Dermis blood vessel endothelial cell (primary cell): ENCODE measurements around the gene CHST15. TPM values are rescaled to one million over a fixed set of nuclear protein-coding genes. Genes with fewer than 3 reads are reported as not detected.

Experiments used
- DNase-seq: peaks from one replicate; pipeline ENCODE4 v3.0.0; 2010
- total RNA-seq: library from RNA; depleted of rRNA; stranded (reverse); fragments of >200 nt; gene quantifications from 2 replicates; pipeline ENCODE4 v1.2.3, GENCODE V29; 2014

CHST15 gene
- total RNA-seq, 1 donor from 2014 or later: 99.0 TPM

DNA sequence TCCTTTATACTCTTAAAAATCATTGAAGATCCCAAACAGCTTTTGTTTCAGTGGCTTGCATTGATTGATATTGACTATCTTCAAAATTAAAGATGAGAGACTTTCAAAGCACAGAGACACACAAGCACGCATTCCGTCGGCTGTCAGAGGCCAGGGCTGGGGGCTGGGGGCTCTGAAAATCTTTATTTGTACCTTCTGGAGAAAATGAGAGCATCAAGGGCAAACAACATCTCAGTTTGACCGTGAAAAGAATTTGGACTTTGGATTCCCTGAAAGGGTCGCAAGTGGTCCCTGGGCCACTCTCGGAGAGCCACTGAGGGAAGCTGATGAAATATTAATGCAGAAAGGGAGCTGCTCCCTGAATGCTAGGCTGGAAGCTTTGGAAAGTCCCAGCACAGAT, 96.4 kb downstream of the CHST15 start:
- no peak for DNase-seq

DNA sequence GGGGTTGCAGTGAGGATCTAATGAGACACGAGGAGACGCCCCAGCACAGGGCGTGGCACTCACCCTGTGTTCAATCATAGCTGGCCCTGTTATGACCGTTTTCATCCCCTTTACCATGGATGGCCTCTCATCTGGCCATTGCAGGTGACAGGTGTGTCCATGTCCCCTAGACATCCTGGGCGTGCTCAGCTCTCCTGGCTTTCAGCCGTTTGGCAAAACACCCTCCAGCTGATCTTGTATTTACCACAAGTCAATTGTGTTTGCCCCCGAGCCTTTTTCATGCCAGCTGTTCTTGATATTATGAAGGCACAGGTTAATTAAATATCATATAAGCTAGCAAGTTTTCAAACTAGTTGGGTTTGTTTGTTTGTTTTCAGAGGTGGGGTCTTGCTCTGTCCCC, 97.1 kb downstream of the CHST15 start:
- DNase-seq: no peak

GRCh38 chr10:123995461-123996131, 97.8 kb downstream of the CHST15 start:
- peak; percentile 65 for DNase-seq

- DNase-seq: no peak
Observed at GRCh38 chr10:123995082-123995460, 98.3 kb downstream of the CHST15 start.

GRCh38 chr10:123994417-123995081, 98.8 kb downstream of the CHST15 start:
- peak; percentile 82 for DNase-seq

DNA sequence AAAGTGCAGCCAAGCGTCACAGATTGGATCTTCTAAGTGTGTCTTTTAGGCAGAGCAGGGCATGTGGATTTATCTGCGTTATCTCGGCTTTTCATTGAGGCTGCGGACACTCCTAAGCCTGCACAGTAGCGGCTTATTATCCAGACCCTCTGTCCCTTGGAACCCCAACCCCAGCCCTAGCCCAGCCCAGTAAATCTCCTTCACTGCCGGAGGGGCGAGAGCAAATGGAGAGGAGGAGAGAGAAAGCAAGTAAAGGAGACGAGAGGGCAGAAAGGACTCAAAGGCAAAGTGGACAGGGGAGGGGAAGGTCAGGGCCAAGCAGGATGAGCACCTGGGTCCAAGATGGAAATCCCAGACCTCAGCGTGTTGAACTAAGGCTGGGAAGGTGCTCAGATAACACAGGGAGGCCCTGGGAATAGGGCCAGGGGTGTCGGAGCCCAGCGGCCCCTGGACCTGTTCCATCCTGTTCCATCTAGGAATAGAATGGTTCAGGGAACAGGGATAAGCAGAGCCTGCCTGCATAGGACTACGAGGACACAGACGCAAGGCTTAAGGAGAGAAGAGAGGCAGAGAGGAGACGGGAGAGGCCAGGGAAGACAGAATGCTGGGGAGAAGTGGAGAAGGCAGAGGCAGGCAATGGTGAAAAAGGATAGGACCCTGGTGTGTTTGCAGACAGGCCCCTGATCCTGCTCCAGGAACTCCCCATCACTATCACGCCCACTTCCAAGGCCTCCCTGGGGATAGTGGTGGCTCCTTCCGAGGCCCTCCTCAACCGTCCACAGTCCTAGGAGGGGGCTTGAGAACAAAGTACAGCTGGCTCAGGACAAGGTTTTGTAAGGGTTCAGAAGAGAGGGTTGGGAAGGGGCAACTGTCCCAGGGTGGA, 99.6 kb downstream of the CHST15 start:
- DNase-seq: no peak

- no peak for DNase-seq
Observed at GRCh38 chr10:123991611-123992570, 101.5 kb downstream of the CHST15 start.

DNA sequence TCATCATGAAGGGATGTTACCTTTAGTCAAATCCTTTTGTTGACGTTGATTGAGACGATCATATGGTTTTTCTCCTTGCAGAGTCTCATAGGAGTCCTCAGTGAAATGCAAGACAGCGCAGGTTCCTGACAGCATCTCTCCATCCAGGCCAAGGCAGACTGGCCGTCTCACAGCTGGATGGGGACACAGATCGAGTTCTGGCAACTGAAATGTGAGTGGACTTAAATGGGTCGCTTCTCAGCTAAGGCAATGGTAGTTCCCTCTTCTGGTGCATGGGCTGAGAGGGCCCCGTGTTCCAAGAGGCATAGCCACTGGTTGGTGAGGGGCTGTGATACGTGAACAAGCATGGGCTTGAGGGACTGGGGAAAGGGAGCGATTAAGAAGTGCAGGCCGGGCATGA, 102.5 kb downstream of the CHST15 start:
- DNase-seq: no peak

DNA sequence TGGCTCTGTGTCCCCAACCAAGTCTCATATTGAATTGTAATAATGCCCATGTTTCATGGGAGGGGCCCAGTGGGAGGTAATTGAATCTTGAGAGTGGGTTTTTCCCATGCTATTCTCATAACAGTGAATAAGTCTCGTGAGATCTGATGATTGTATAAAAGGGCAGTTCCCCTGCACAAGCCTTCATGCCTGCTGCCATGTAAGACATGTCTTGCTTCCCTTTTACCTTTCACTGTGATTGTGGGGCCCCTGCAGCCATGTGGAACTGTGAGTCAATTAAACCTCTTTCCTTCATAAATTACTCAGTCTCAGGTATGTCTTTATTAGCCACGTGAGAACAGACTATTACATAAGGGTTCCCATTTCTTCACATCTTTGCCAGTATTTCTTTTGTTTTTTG, 104.7 kb downstream of the CHST15 start:
- DNase-seq: no peak

GRCh38 chr10:123986736-123987135, 106.7 kb downstream of the CHST15 start:
- no peak for DNase-seq

DNA sequence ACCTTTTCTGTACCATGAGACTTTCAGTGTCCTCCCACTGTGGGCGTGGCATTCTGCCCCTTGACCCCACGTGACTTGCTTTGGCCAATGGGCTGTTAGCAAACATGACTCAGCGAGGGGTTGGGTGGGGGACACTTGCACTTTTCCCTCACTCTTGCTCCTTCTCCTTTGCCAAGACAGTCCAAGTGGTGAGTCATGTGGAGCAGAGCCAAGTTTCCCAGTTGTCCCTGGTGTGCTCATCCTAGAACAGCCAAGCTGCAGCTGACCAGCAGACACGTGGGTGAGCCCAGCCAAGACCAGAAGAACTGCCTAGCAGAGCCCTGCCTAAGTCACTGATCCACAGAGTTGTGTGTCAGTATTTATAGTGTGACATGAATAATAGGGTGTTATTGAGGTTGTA, 119.0 kb downstream of the CHST15 start:
- DNase-seq: peak; percentile 19

- DNase-seq: no peak
Observed at GRCh38 chr10:123972481-123973401, 120.7 kb downstream of the CHST15 start.

DNA sequence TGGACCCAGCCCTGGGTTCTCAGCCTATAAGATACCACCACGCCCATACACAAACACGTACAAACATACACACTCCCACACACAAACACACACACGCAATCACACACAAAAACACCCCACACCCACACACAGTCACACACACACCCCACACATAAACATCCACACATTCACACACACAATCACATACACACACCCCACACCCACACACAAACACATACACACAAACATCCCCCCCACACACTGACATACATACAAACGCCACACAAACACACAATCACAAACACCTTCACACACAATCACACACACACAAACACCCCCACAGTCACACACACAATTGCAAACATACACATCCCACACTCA, 122.5 kb downstream of the CHST15 start:
- DNase-seq: no peak

DNA sequence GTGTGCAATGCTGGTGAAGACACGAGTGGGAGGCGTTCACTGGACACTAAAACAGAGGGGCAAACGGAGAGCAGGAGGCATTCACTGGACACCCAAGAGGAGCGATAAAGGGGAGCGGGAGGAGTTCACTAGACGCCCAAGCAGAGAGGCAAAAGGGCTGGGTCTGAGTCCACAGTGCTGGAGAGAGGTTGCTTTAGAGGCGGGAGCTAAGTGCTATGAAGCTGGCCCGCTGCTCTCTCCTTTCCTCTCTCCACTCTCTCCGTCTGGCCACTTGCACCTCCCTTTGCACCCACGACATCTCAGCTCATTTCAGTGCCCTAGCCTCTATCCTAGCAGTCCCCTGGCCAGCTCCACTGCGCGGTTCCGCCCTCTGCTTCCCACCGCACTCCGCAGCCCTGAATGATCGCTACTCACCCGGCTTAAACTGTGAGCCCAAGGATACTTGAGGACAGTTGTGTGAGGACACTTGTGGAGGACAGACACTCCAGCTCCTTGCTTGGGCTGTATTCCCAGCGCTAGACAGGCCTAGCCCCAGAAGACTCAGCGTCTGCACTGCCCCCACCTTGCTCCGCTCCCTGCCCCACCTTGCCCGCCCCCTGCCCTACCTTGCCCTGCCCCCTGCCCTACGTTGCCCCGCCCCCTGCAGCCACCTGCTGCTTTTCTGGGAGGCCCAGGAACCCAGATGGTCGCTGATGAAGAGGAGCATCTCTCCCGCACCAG, 123.0 kb downstream of the CHST15 start:
- no peak for DNase-seq

DNA sequence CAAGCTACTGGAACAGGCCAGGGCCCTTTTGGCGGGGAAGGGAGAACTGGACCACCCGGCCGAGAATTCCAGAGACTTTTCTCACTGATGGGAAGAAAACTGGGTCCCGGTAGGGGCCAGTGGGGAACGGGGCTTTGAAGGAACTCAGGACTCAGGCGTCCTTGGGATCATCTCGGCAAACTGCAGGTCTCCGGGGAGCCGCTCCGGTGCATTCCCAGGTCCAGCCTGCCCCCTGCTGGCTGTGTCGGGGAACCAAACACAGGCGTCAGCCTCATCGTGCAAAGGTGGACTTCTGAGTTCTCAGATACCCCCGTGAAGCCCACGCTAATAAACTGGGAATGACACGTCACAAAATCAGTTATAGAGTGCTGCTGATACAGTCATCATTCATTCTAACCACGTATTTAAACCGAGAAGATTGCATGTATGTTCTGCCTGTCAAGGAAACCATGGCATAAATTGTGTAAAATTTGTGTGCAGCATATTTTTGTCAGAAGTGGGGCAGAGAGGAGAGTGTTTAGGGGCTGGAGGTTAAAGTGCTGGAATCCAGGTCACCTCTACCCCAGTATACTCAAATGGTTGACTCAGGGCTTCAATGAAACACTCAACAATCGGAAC, 125.7 kb downstream of the CHST15 start:
- peak; percentile 76 for DNase-seq

DNA sequence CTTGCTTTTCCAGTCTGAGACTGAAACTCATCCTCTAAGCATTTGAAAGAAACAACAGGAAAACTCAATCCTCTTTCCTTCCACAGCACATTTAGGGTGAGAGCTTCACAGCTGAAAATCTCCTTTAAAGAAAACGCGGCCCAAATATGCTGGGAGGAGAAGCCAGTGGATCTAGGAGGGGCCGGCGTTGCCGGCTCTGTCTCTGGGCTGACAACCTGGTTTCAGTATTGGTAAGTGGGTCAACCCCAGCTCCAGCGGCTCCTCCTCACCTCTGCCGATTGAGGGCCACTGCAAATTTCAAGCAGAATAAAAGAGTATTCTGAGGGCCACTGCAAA, 126.5 kb downstream of the CHST15 start:
- no peak for DNase-seq

GRCh38 chr10:123965973-123966895, 127.2 kb downstream of the CHST15 start:
- DNase-seq: no peak

DNA sequence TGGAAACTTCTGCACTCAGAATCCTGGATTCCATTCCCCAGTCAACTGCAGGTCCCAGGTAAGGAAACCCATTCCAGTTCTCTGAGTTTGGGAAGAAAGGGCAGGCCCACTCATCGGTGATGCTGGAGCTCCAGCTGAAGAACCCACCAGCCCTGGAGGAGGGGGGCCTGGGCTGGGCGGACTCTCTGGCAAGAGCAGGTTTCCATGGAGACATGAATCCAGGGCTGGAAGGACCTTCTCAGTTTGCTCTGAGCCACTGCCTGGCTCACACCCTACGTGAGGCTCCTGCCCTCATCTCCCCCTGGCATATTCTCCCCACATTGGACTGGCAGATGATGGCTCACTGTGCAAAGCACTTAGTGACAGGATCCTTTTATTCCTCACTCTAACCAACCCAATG, 128.4 kb downstream of the CHST15 start:
- DNase-seq: no peak
